IPS-20b (cell line): ENCODE data around the gene MTFR1L.

Experiments used
- H3K27ac ChIP-seq: one replicate; pipeline ENCODE4 v1.5.1; 2013; ENCODE audit warnings: low read length
- H3K27me3 ChIP-seq: 2 replicates; pipeline ENCODE4 v1.6.1; 2013; ENCODE audit warnings: mild to moderate bottlenecking, low read length, inconsistent platforms; ENCODE audit not compliant: insufficient read depth
- H3K36me3 ChIP-seq: 2 replicates; pipeline ENCODE4 v1.6.1; 2013; ENCODE audit warnings: low read depth, mild to moderate bottlenecking, inconsistent platforms, low read length, moderate library complexity; ENCODE audit not compliant: insufficient read depth
- H3K4me1 ChIP-seq: 2 replicates; pipeline ENCODE4 v1.6.1; 2013; ENCODE audit warnings: mild to moderate bottlenecking, control low read depth, inconsistent platforms, low read length, moderate library complexity; ENCODE audit not compliant: insufficient read depth
- H3K4me3 ChIP-seq: 2 replicates; pipeline ENCODE4 v1.5.1; 2013; ENCODE audit warnings: mild to moderate bottlenecking, low read length, inconsistent platforms
- H3K9ac ChIP-seq: 2 replicates; pipeline ENCODE4 v1.6.1; 2013; ENCODE audit warnings: low read depth, mild to moderate bottlenecking, inconsistent platforms, low read length, moderate library complexity
- H3K9me3 ChIP-seq: 2 replicates; pipeline ENCODE4 v1.6.1; 2013; ENCODE audit warnings: mild to moderate bottlenecking, low read depth, low read length, inconsistent platforms; ENCODE audit not compliant: insufficient read depth

The MTFR1L gene

DNA sequence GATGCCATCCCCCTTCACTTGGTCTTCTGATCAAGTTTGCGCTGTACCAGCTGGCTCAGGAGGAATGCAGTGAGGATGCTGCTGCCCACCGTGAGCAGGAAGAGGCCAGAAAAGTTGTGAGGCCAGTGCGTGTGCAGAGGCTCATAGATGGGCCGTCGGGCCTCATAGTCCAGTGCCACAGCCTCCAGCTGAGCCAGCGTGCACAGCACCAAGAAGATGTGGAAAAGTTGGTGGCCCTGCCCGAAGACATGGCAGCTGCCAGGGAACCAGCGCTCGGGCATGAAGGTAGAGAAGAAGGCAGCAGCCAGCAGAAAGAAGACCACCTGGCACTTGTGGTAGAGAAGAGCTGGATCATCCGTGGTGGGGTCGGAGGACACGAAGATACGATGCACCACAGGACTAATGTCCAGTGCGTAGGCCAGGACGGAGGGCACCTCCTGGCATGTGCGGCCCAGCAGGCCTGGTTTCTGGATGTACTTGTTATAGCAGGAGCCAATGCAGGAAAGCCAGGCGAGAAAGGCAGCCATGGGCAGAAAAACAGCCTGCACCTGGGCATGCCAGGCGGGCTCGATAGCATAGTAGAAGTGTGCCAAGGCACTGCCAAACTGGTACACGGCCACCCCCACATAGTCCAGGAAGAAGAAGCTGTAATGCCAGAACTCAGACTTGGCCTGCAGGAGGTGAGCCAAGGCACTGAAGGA, 43.2 kb downstream of the MTFR1L start:
- Histone ChIP-seq H3K9me3 (no peaks in the 10 kb centered on the region), H3K4me3 (no peak overlapping the region), H3K9ac (no peak overlapping the region)

DNA sequence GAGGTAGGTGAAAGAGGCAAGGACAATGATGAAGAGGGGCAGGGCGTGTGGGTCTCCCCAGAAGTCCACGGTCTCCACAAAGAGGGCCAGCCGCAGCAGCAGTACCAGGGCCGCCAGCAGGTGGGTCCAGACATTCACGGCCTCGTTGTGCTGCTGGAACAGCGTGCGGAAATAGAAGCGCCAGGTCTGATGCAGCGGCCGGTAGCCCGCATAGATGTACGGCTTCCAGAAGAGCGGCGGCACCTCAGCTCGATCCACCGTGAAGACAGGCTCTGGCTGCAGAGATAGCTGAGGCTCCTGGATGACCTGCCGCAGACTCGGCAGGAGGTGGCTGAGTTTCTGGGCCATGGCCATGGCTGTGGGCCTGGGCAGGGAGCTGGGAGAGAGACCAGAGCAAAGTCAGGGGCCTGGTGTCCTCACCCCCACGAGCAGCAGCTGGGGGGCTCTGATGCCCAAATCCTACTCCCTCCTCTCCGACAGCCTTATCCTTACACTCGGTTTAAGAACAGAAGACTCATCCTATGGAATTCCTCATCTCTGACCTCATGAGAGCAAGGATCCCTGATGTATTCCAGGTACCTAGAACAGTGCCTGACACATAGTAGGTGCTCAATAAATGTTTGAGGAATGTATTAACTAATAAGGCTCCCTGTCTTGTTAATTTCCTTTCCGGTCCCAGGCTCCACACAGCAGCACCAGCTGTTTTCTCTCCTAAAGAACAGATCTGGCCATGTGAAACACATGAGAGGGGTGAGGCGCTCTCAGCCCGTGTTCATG, 43.9 kb downstream of the MTFR1L start:
- H3K27me3 ChIP-seq = no peaks in the 10 kb centered on the region
- H3K9ac ChIP-seq = no peak overlapping the region
- no peaks in the 10 kb centered on the region for H3K36me3 ChIP-seq
- H3K27ac ChIP-seq = no peak overlapping the region
- H3K4me3 ChIP-seq = no peak overlapping the region
- H3K9me3 ChIP-seq = no peaks in the 10 kb centered on the region
- peaks cover 10% of the 10 kb centered on the region; the same call in 1 of the 2 replicates for H3K4me1 ChIP-seq

More for the DNA sequence above, 43.2 kb downstream of the MTFR1L start:
- Histone ChIP-seq H3K4me1 (peaks cover 8% of the 10 kb centered on the region; the same call in 1 of the 2 replicates), H3K36me3 (no peaks in the 10 kb centered on the region), H3K27ac (no peak overlapping the region), H3K27me3 (no peaks in the 10 kb centered on the region)

DNA sequence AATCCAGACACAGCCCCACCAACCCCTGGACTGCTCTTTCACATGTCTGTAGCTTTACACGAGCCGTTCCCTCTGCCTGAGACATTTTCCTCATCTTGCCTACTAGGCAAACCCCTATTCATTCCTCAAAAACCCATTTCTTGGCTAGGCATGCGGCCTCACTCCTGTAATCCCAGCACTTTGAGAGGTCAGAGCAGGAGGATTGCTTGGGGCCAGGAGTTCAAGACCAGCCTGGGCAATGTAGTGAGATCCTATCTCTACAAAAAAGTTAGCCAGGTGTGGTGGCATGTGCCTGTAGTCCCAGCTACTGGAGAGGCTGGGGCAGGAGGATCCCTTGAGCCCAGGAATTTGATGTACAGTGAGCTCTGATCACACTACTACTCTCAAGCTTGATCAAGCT, 44.7 kb downstream of the MTFR1L start:
- Histone ChIP-seq H3K27me3 (no peaks in the 10 kb centered on the region), H3K4me3 (no peak overlapping the region), H3K36me3 (no peaks in the 10 kb centered on the region), H3K4me1 (peaks cover 10% of the 10 kb centered on the region; the same call in 1 of the 2 replicates), H3K27ac (no peak overlapping the region), H3K9ac (no peak overlapping the region), H3K9me3 (no peaks in the 10 kb centered on the region)

DNA sequence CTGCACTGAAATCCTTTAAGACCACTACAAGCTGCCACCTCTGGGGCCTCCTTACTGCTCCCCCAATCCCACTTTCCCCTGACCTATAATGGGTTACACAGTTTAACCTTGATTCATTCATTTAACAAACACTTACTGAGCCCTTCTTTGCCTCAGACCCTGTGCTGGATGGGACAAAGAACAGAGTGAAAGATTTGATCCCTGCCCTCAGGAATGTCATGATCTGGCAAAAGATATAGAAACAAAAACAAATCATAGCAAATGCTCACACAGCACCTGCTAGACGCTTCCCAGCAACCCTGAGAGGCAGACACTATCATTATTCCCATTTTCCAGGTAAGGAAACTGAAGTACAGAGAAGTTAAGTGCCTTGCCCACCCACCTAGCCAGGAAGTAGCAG, 46.5 kb downstream of the MTFR1L start:
- Histone ChIP-seq H3K27ac (no peak overlapping the region), H3K4me1 (peaks cover 10% of the 10 kb centered on the region; the same call in 1 of the 2 replicates), H3K9me3 (no peaks in the 10 kb centered on the region), H3K36me3 (no peaks in the 10 kb centered on the region), H3K9ac (no peak overlapping the region), H3K4me3 (no peak overlapping the region), H3K27me3 (no peaks in the 10 kb centered on the region)

DNA sequence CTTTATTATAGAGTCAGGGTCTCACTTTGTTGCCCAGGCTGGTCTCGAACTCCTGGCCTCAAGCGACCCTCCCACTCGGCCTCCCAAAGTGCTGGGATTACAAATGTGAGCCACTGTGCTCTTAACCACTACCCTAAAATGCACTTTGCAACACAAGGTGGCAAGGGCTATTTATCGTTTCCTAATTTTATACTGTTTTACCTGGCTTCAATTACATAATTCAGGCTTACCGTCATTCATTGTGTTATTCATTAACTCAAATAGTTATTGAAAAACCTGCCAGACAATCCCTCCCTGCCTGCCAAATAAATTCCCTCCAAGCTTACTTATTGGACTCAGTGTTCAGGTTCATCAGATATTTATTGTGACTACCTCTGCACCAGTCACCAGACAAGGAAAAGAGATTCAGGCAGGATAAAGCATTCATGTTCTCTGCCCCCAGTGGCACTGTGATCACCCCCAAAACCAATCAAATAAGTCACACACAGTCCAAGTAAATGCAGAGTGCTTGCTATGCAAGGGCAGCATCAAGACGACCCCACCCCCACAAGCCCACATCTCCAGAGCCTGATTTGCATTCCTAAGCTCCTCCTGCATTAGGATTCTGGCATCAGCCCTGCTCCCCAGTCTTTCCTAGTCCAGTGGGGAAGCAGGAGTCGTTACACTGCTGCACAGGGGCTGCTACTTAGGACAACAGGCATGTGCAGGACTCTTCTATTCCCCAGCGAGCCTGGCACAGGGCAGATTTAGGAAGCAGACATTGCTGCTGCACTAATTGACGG, 47.6 kb downstream of the MTFR1L start:
- Histone ChIP-seq H3K9ac (no peak overlapping the region), H3K27ac (no peak overlapping the region), H3K27me3 (no peaks in the 10 kb centered on the region), H3K36me3 (no peaks in the 10 kb centered on the region), H3K9me3 (no peaks in the 10 kb centered on the region), H3K4me1 (peaks cover 10% of the 10 kb centered on the region; the same call in 1 of the 2 replicates), H3K4me3 (no peak overlapping the region)

DNA sequence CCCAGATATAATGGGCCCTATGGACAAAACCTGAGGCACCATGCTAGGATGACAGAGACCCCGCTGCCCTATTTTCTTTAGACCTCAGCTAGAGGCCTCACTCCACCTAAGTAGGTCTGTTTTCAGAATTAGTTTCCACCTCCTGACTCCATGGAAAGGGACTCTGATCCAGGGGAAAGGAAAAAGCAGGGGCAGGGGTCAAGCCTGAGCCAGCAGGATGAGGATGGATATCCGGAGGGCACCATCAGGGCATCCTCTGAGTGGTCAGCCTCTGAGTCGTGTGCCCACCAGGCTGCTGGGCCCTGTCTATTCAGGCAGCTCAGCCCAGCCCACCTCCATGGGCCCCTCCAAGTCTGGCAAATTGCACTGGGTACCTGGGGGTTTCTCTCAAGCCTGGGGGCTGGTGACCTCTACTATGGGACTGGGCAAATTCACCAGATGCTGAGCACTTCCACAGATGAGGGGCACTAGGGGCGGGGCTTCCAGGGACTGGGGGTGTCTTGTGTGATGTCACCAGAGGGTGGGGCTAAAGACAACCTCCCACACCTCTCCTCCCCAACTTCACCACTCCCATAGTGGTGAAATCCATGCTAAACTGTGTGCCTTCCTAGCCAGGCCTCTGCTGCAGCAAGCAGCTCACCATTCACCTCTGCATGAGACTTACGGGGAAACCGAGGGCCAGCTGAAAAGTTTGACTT, 50.3 kb downstream of the MTFR1L start:
- Histone ChIP-seq H3K27ac (no peak overlapping the region), H3K36me3 (no peaks in the 10 kb centered on the region), H3K9ac (no peak overlapping the region), H3K27me3 (peaks cover 9% of the 10 kb centered on the region), H3K9me3 (no peaks in the 10 kb centered on the region), H3K4me3 (no peak overlapping the region), H3K4me1 (peaks cover 10% of the 10 kb centered on the region; the same call in 1 of the 2 replicates)

DNA sequence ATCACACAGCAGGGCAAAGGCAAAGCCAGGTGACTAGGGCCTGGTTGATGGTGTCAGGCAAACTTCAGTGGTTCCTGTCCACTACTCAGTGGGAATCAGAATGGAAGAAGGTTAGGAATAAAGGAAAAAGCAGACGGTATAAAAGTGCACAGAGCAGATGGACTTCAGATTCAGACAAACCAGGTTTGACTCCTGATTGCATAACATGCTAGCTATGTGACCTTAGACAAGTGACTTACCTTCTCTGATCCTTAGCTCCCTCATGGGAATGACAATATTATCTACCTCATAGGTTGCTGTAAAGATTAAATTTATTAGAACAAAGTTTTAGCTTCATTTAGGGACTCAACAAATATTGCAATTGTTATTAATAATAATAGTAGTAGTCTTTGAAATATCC, 50.9 kb downstream of the MTFR1L start:
- no peak overlapping the region for H3K27ac ChIP-seq
- H3K4me3 ChIP-seq = no peak overlapping the region
- peaks cover 9% of the 10 kb centered on the region for H3K27me3 ChIP-seq
- no peak overlapping the region for H3K9ac ChIP-seq
- peaks cover 10% of the 10 kb centered on the region; the same call in 1 of the 2 replicates for H3K4me1 ChIP-seq
- no peaks in the 10 kb centered on the region for H3K9me3 ChIP-seq
- no peaks in the 10 kb centered on the region for H3K36me3 ChIP-seq

DNA sequence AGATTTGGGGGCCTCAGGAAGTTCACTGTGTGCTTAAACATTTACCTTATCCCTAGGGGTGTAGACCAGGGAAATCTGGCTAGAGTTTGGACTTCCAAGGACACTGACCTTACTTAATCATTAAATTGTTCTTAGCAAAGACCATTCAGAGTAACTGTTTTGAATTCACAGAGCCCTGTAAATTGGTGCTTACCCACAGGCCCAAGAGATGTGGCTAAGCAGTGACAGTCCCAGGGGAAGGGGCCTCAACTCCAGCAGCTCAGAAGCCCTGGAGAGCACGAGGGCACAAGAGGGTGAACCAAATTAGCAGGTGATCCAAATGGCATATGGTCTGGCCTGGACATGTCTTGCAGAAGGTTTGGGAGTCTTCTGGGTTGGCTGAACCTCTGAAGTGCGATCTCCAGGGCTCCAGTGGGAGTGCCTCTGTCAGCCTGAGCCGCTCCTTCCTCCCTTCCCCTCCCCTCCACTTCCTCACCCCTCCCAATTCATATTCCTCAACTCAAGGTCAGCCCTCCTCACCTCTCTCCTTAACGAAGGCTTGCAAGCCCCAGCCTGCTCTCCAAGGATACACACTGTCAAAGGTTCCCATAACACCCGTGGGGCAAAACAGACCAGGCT, 51.4 kb downstream of the MTFR1L start:
- Histone ChIP-seq H3K4me3 (no peak overlapping the region), H3K9ac (no peak overlapping the region), H3K4me1 (peaks cover 10% of the 10 kb centered on the region; the same call in 1 of the 2 replicates), H3K27me3 (peaks cover 11% of the 10 kb centered on the region), H3K36me3 (no peaks in the 10 kb centered on the region), H3K9me3 (no peaks in the 10 kb centered on the region), H3K27ac (no peak overlapping the region)

DNA sequence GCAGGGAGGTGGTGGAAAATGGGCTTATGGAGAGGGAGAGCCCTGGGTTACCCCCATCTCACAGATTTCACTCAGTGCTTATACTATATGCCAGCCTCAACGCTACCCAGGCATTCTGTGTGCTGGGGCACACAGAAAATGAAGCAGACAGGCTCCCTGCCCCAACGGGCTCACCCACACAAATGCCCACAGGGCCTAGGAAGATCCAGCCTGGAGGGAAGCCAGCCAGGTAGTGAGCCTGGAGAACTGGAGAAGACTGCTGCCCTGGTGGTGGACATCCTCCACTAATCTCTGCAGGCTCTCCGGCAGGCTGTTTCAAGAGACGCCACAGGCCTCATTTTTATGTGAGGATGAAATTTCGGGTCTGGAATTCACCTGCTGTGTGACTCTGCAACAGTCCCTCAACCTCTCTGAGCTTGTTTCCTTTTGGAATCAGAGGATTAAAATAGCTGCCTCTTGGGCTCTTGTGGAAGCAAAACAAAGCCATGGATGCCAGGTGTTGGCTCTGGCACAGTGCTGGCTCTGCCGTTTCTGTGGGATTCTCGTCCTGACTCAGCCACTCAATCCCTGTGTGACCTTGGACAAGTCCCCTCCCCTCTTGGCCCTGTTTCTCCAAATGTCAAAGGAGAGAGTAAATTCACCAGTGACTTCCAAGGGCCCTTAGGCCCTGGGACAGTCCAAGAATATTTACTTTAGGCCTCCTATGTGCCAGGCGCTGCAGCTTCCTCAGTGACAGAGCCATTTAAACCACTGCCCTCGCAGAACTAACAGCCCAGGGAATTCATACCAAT, 52.1 kb downstream of the MTFR1L start:
- H3K9me3 ChIP-seq = no peaks in the 10 kb centered on the region
- H3K4me3 ChIP-seq = no peak overlapping the region
- H3K9ac ChIP-seq = no peak overlapping the region
- H3K4me1 ChIP-seq = peaks cover 16% of the 10 kb centered on the region
- peaks cover 18% of the 10 kb centered on the region for H3K27me3 ChIP-seq
- H3K27ac ChIP-seq = no peak overlapping the region
- H3K36me3 ChIP-seq = no peaks in the 10 kb centered on the region

DNA sequence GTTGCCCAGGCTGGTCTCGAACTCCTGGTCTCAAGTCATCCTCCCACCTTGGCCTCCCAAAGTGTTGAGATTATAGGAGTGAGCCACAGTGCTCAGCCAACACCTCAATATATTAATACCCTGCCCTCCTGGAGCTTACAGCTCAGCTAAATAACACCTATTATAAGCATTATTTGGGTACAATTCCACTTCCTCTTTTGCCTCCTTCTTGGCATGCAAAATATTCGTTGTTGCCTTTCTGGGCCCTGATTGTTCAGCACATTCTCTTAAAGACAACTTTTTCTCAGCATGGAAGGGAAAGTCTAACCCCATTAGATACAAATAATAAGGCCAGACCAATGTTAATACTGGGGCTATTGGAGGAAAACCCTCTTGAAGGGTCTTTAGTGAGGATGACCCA, 53.0 kb downstream of the MTFR1L start:
- Histone ChIP-seq H3K27me3 (peaks cover 25% of the 10 kb centered on the region), H3K4me3 (no peak overlapping the region), H3K36me3 (no peaks in the 10 kb centered on the region), H3K27ac (no peak overlapping the region), H3K9me3 (no peaks in the 10 kb centered on the region), H3K4me1 (peaks cover 10% of the 10 kb centered on the region), H3K9ac (no peak overlapping the region)
